Suprapubic skin (tissue), 3 donors: ENCODE results near the gene ROBO2.

Source experiments
- CTCF ChIP-seq, 2 donors: fragments of 200-600 bp in 1 of 2; fragments of 450-650 bp in 1 of 2; sonication (generic) in 1 of 2; IDR thresholded peaks; one replicate each; pipeline ENCODE4 v1.5.1; 2016 to 2019; ENCODE audit warnings: antibody characterized with exemption in 2 of 2, mild to moderate bottlenecking in 1 of 2, moderate library complexity in 1 of 2
- POLR2A ChIP-seq, 2 donors: fragments of 450-650 bp; IDR thresholded peaks; one replicate each; pipeline ENCODE4 v1.6.1; 2017; ENCODE audit warnings: antibody characterized with exemption in 2 of 2, mild to moderate bottlenecking in 2 of 2, moderate library complexity in 2 of 2

GRCh38 chr3:77066829-77067228, 26.9 kb downstream of the ROBO2 start:
- no peak for TF ChIP-seq CTCF (IDR thresholded peaks at IDR 0.05)
- no peak for TF ChIP-seq POLR2A (IDR thresholded peaks at IDR 0.05)
